NT2/D1 (cell line): ENCODE measurements around the gene PBRM1.

Experiments
- SUZ12 ChIP-seq: IDR thresholded peaks from 2 replicates; pipeline ENCODE4 v1.6.1; 2011; ENCODE audit not compliant: insufficient read length, insufficient read depth; ENCODE audit errors: extremely low read depth
- ZNF274 ChIP-seq: IDR thresholded peaks from 2 replicates; pipeline ENCODE4 v1.6.1; 2011; ENCODE audit warnings: mild to moderate bottlenecking, low read depth, low read length

DNA sequence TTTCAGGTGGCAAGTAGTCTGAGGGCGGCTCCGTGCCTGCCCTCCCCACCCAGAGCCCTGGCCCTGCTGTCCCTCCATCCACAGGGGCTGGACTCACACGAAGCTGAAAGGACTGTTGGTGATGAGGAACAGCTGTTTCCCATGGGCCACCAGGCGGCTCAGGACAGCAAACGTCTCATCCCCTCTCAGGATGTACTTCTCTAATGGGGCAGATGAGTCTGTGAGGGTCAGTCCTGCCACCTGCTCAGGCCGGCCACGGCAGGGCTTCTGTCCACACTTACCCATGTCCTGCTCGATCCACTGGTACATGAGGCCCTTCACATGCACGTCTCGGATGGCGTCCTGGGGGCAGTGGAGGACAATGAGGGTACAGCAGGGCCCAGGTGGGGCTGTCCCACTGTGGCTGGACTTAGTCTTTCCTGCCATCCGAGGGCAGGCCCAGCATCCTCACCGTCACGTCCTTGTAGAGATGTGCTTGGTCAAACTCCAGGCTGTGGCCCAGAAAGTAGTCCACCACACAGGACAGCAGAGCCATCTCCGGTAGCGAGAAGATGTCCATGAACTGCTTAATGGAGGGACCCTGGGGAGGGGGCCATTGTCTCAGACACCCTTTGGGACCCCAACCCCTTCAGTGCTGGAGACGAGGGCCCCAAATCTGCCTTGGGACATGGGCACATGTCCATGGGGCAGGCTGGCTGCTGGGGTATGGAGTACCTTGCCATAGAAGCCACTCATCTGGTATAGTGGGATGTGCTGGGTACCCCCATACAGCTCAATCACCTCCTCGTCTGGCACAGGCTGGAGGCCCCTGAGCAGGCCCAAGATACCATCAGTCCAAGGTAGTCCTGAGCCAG lies 157.8 kb downstream of the PBRM1 start:
- TF ChIP-seq ZNF274 (no peak), SUZ12 (no peak)
